GM21528 (cell line): Measurements from ENCODE around the gene PCDHA3.
"Not testable (repeated sequence)": the region's sequence is repeated elsewhere in the genome, so short reads cannot be mapped to it uniquely, and the experiment has no call there.

ENCODE experiments used
- ATAC-seq: cut with Tn5 transposase; IDR thresholded peaks from one replicate; pipeline ENCODE4 v1.9.1; 2021; ENCODE audit warnings: mild to moderate bottlenecking, moderate library complexity; ENCODE audit not compliant: unreplicated experiment, low FRiP score

Gene PCDHA3

GRCh38 chr5:140800816-140801493, at the start of gene PCDHA3:
TSS of gene PCDHA3 (plus strand) at chr5:140801057.
- ATAC-seq, result no peak

- no peak for ATAC-seq
These were observed 47.3 kb upstream of the PCDHA3 start for GRCh38 chr5:140753561-140753960.

DNA sequence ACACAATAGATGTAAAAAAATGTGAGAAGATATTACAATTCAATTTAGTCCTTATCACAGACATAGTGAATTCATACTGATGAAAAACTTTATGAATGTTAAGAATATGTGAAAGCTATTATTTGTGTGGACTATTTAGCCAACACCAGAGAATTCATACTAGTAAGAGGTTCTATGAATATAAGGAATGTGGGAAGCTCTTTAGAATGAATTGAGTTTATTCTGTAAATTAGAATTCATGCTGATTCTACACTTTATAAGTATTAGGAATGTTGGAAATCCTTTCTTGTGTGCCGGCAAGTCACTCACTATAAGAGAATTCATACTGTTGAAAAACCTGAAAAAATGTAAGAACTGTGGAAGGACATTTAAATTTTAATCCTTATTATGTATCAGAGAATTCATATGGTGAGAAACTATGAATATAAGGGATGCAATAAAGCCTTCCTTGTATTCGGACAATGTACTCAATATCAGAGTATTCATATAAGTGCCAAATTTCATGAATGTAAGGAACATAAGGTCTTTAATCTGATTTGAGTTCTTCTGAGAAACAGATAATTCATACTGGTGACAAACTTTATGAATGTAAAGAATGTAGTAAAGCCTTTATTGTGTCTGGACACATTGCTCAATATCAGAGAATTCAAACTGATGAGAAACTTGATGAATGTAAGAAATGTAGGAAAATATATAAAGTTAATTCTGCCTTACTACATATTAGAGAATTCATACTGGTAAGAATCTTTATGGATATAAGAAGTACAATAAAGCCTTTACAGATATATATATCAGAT, 36.5 kb upstream of the PCDHA3 start:
- no peak for ATAC-seq

- ATAC-seq, result no peak
These were observed 33.4 kb upstream of the PCDHA3 start for GRCh38 chr5:140767444-140767843.

- no peak for ATAC-seq
These were observed 20.3 kb upstream of the PCDHA3 start for GRCh38 chr5:140780512-140780911.

GRCh38 chr5:140785905-140786686, 14.8 kb upstream of the PCDHA3 start, which contains the start of gene PCDHA1:
TSS of gene PCDHA1 (plus strand) at chr5:140786140.
- no peak for ATAC-seq

GRCh38 chr5:140787422-140787821, 13.4 kb upstream of the PCDHA3 start:
- not testable (repeated sequence) for ATAC-seq

GRCh38 chr5:140787849-140788504, 12.9 kb upstream of the PCDHA3 start:
- not testable (repeated sequence) for ATAC-seq

- ATAC-seq, result no peak
These were observed 9.8 kb upstream of the PCDHA3 start for GRCh38 chr5:140791089-140791488.

- no peak for ATAC-seq
These were observed 6.1 kb upstream of the PCDHA3 start, which contains the start of gene PCDHA2 for GRCh38 chr5:140794595-140795258. TSS of gene PCDHA2 (plus strand) at chr5:140794852.

- ATAC-seq, result no peak
These were observed 5.6 kb upstream of the PCDHA3 start for GRCh38 chr5:140795259-140795641.

DNA sequence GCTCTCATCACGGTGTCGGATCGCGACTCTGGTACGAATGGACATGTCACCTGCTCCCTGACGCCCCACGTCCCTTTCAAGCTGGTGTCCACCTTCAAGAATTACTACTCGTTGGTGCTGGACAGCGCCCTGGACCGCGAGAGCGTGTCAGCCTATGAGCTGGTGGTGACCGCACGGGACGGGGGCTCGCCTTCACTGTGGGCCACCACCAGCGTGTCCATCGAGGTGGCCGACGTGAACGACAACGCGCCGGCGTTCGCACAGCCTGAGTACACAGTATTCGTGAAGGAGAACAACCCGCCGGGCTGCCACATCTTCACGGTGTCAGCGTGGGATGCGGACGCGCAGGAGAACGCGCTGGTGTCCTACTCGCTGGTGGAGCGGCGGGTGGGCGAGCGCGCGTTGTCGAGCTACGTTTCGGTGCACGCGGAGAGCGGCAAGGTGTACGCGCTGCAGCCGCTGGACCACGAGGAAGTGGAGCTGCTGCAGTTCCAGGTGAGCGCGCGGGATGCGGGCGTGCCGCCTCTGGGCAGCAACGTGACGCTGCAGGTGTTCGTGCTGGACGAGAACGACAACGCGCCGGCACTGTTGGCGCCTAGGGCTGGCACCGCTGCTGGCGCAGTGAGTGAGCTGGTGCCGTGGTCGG, 4.7 kb upstream of the PCDHA3 start:
- ATAC-seq, result not testable (repeated sequence)

DNA sequence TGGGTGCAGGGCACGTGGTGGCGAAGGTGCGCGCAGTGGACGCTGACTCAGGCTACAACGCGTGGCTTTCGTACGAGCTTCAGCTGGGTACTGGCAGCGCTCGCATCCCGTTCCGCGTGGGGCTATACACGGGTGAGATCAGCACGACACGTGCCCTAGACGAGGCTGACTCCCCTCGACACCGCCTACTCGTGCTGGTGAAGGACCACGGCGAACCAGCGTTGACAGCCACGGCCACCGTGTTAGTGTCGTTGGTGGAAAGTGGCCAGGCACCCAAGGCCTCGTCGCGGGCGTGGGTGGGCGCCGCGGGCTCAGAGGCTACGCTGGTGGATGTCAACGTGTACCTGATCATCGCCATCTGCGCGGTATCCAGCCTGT, 4.2 kb upstream of the PCDHA3 start:
- ATAC-seq, result no peak

GRCh38 chr5:140801494-140801841, 611 bp downstream of the PCDHA3 start:
- no peak for ATAC-seq

DNA sequence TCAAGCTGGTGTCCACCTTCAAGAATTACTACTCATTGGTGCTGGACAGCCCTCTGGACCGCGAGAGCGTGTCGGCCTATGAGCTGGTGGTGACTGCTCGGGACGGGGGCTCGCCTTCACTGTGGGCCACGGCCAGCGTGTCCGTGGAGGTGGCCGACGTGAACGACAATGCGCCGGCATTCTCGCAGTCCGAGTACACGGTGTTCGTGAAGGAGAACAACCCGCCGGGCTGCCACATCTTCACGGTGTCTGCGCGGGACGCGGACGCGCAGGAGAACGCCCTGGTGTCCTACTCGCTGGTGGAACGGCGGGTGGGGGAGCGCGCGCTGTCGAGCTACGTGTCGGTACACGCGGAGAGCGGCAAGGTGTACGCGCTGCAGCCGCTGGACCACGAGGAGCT, 1.5 kb downstream of the PCDHA3 start:
- not testable (repeated sequence) for ATAC-seq

GRCh38 chr5:140802781-140803271, 2.0 kb downstream of the PCDHA3 start:
- ATAC-seq, result no peak

DNA sequence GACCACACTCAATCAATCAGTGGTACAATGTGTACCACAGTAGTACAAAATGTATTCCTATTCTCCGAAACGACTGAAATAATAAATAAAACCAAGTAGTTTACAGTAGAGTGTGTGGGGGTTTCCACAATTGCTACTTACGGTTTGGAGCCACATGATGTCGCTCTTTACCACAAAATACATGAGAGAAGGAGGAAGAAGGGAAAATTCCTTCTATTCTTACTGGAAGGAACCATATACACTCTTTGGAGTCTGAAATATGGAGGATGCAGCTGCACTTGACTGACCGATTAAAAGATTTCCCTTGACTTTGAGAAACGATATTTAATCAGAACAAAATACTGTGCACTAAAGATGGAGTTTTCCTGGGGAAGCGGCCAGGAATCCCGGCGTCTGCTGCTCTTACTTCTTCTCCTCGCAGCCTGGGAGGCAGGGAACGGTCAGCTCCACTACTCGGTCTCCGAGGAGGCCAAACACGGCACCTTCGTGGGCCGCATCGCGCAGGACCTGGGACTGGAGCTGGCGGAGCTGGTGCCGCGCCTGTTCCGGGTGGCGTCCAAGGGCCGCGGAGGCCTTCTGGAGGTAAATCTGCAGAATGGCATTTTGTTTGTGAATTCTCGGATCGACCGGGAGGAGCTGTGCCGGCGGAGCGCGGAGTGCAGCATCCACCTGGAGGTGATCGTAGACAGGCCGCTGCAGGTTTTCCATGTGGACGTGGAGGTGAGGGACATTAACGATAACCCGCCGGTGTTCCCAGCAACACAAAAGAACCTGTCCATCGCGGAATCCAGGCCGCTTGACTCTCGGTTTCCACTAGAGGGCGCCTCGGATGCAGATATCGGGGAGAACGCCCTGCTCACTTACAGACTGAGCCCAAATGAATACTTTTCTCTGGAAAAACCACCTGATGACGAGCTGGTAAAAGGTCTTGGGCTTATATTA, 6.2 kb downstream of the PCDHA3 start, which contains the start of gene PCDHA4:
TSS of gene PCDHA4 (plus strand) at position 235 of the 942 bp plus-strand sequence.
- no peak for ATAC-seq

- ATAC-seq, result not testable (repeated sequence)
These were observed 7.5 kb downstream of the PCDHA3 start for GRCh38 chr5:140808241-140808888.
